GM12892 (cell line): ENCODE results near the gene MARCHF10.

Source experiments
- POLR2A ChIP-seq: IDR thresholded peaks from 2 replicates; pipeline ENCODE4 v1.6.1; 2011; ENCODE audit warnings: low read depth, low read length, control low read depth
- TAF1 ChIP-seq: IDR thresholded peaks from 2 replicates; pipeline ENCODE4 v1.6.1; 2011; ENCODE audit warnings: low read depth, mild to moderate bottlenecking, control low read depth, low read length, borderline replicate concordance

- no peak for TF ChIP-seq POLR2A
- no peak for TF ChIP-seq TAF1
These were observed 69.8 kb downstream of the MARCHF10 start for GRCh38 chr17:62738281-62738680.
